Naive B cell (primary cell): ENCODE measurements around the gene SMAD7. TPM values are rescaled to one million over a fixed set of nuclear protein-coding genes. Genes with fewer than 3 reads are reported as not detected.
A peak's percentile ranks its signal among the peaks of the same experiment; 100 is the strongest.

Experiments
- ATAC-seq, 2 donors: fragments of 150-1000 bp; cut with Tn5 transposase; 2 replicates each; pipeline ENCODE4 v1.10.0; 2021; ENCODE audit warnings: low read depth in 2 of 2, mild to moderate bottlenecking in 2 of 2, moderate library complexity in 2 of 2
- DNase-seq: peaks from one replicate; pipeline ENCODE4 v3.0.0; 2022
- H3K27ac Mint-ChIP-seq, 6 donors: one replicate each; pipeline ENCODE4 v1.8.0; 2020 to 2022; ENCODE audit warnings: mild to moderate bottlenecking in 6 of 6, mixed read lengths in 6 of 6, moderate library complexity in 5 of 6, inconsistent platforms in 2 of 6
- H3K27me3 Mint-ChIP-seq, 3 donors: one replicate each; pipeline ENCODE4 v1.8.0; 2021 to 2022; ENCODE audit warnings: mixed read lengths in 3 of 3, mild to moderate bottlenecking in 1 of 3
- H3K36me3 Mint-ChIP-seq, 2 donors: one replicate each; pipeline ENCODE4 v1.8.0; 2020 to 2022; ENCODE audit warnings: mixed read lengths in 2 of 2, inconsistent platforms in 1 of 2, mild to moderate bottlenecking in 1 of 2
- H3K4me1 Mint-ChIP-seq, 3 donors: one replicate each; pipeline ENCODE4 v1.8.0; 2020 to 2022; ENCODE audit warnings: mixed read lengths in 3 of 3, inconsistent platforms in 1 of 3, mild to moderate bottlenecking in 1 of 3, moderate library complexity in 1 of 3
- H3K4me3 Mint-ChIP-seq, 8 donors: one replicate each; pipeline ENCODE4 v1.8.0; 2020 to 2022; ENCODE audit warnings: mild to moderate bottlenecking in 8 of 8, mixed read lengths in 8 of 8, moderate library complexity in 8 of 8, inconsistent platforms in 2 of 8
- H3K9me3 Mint-ChIP-seq, 7 donors: one replicate each; pipeline ENCODE4 v1.8.0; 2020 to 2022; ENCODE audit warnings: mixed read lengths in 7 of 7, mild to moderate bottlenecking in 5 of 7, inconsistent platforms in 2 of 7, moderate library complexity in 1 of 7
- polyA plus RNA-seq, 6 donors: library from polyadenylated mRNA; unstranded; fragments of 300-500 nt; fragmentation: Illumina TruSeq; gene quantifications; one replicate each; pipeline ENCODE4 v1.2.3, GENCODE V29; 2021; ENCODE audit warnings: low read depth in 6 of 6

The SMAD7 gene
- polyA plus RNA-seq, 6 donors from 2014 or later, result 0.47 to 3.7 (median 1.6) TPM

DNA sequence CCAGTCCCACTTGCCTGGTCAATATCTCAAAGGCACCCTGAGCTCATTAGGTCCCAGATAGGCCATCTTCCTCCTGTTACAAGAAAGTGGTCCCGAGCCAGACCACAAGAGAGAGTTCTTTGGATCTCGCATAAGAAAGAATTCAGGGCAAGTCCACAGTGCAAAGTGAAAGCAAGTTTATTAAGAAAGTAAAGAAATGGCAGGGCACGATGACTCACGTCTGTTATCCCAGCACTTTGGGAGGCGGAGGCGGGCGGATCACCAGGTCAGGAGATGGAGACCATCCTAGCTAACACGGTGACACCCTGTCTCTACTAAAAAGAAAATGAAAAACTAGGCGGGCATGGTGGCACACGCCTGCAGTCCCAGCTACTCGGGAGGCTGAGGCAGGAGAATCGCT lies 10.8 kb upstream of the SMAD7 start:
- Mint-ChIP-seq H3K4me1 (peaks cover 0 to 5% (median 4%) of the 10 kb centered on the region in 3 donors), H3K4me3 (no peak overlapping the region)
- ATAC-seq, result no peak

DNA sequence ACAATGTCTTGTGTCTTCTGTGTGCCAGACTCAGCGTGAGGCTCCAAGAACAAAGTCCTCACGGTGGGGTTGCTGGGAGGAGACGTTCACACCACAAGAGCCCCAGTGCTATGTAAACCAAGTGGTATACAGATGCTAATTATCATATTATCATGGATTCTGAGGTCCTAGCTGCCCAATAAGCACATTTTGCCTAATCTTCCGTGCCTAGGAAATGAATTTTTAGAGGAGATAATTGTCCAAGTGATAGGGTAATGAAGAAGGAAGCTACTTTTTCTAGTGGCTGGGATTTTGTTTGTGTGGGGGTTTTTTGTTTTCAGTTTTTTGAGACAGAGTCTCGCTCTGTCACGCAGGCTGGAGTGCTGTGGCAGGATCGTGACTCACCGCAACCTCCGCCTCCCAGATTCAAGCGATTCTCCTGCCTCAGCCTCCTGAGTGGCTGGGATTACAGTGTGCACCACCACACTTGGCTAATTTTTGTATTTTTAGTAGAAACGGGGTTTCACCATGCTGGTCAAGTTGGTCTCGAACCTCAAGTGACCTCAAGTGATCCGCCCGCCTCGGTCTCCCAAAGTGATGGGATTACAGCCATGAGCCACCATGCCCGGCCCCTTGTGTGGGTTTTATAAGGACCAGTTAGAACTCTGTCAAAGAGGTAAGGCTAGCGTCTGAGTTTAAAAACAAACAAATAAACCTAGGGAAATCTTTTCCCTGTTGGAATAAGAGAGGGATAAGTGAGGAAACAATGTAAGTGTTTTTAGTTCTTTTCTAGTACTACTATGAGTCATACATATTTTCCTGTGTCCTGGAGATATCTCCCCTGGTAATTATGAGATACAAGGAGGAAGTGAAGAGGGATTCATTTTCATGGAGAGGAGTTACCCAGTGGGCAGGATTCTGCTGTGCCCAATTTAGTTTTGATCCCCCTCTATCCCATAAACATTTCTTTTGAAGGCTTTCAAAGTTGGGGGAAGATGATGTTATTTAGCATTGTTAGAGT lies 9.5 kb upstream of the SMAD7 start:
- H3K9me3 Mint-ChIP-seq, result no peaks in the 10 kb centered on the region
- no peak overlapping the region for H3K4me3 Mint-ChIP-seq
- no peak for ATAC-seq
- H3K27ac Mint-ChIP-seq, result no peak overlapping the region
- H3K4me1 Mint-ChIP-seq, result peaks cover 4 to 7% (median 5%) of the 10 kb centered on the region in 3 donors
- no peak for DNase-seq
- H3K36me3 Mint-ChIP-seq, result no peaks in the 10 kb centered on the region
- H3K27me3 Mint-ChIP-seq, result peaks cover 8 to 9% (median 8%) of the 10 kb centered on the region in 3 donors

More for the DNA sequence above, 10.8 kb upstream of the SMAD7 start:
- no peak for DNase-seq
- Mint-ChIP-seq H3K36me3 (no peaks in the 10 kb centered on the region), H3K27me3 (peaks cover 8 to 13% (median 9%) of the 10 kb centered on the region in 3 donors), H3K27ac (peak overlapping the region in 2 of 6 donors; percentile 62 to 91), H3K9me3 (no peaks in the 10 kb centered on the region)

DNA sequence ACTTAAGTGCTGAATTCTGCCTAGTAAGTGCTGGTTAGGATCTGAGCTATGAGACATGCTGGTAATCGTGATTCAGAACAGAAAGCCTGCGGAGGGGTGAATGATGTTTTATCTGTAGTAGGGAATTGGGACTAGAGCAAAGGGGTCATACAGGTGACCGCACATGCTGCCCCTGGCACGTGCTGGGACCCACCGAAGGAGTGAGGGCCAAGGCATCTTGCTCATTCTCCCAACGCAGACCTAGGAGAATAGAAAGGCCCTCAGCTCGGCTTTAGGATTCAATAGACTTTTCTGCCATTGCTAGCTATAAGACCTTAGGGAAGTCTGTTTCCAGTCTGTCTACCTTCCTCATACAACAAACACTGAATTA lies 8.8 kb upstream of the SMAD7 start:
- no peak for DNase-seq
- no peak for ATAC-seq
- Mint-ChIP-seq H3K36me3 (no peaks in the 10 kb centered on the region), H3K9me3 (no peaks in the 10 kb centered on the region), H3K4me3 (peak overlapping the region in 1 of 8 donors; percentile 36), H3K4me1 (peaks cover 4 to 7% (median 5%) of the 10 kb centered on the region in 3 donors), H3K27ac (peak overlapping the region in 1 of 6 donors; percentile 14), H3K27me3 (peaks cover 8 to 9% (median 8%) of the 10 kb centered on the region in 3 donors)

DNA sequence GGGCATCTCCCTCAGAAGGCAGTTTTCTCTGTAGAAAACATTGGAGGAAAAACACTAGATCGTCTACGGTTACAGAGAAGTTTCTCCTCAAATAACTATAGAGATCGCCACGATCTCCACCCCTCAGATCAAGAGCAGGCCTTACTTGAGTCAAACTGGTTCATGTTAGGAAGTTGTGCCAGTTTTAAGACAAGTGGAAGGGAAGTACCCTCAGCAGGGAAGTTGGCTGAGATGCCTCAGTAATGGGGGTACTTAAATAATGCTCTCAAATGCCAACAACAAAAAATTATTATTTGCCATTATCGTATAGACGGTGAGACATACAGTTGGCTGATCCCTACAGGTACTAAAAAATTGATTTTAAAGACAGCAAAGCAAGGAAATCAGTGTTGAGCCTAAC lies 8.2 kb upstream of the SMAD7 start:
- no peak for DNase-seq
- no peaks in the 10 kb centered on the region for H3K9me3 Mint-ChIP-seq
- H3K36me3 Mint-ChIP-seq, result no peaks in the 10 kb centered on the region
- H3K27me3 Mint-ChIP-seq, result peaks cover 8 to 9% (median 8%) of the 10 kb centered on the region in 3 donors
- H3K4me3 Mint-ChIP-seq, result no peak overlapping the region
- H3K4me1 Mint-ChIP-seq, result peaks cover 4 to 7% (median 5%) of the 10 kb centered on the region in 3 donors
- ATAC-seq, result no peak
- no peak overlapping the region for H3K27ac Mint-ChIP-seq

DNA sequence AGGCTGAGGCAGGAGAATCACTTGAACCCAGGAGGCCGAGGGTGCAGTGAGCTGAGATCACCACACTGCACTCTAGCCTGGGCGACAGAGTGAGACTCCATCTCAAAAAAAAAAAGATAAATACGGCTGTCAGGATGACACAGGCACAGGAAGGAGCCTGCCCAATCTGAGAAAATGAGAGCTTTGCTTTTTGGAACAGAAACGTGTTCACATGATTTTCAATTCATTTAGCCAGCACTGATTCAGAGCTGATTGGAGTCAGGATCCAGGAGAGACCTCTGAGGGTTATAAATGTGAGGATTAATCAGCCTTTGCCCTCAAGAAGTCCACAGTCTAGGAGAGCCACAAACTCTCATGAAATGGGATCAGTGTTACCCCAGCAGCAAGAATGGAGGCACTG lies 6.9 kb upstream of the SMAD7 start:
- no peak for DNase-seq
- Mint-ChIP-seq H3K36me3 (no peaks in the 10 kb centered on the region), H3K4me1 (peaks cover 7 to 8% (median 7%) of the 10 kb centered on the region in 3 donors), H3K27me3 (peaks cover 5 to 9% (median 6%) of the 10 kb centered on the region in 3 donors), H3K27ac (no peak overlapping the region), H3K9me3 (no peaks in the 10 kb centered on the region), H3K4me3 (no peak overlapping the region)
- no peak for ATAC-seq

DNA sequence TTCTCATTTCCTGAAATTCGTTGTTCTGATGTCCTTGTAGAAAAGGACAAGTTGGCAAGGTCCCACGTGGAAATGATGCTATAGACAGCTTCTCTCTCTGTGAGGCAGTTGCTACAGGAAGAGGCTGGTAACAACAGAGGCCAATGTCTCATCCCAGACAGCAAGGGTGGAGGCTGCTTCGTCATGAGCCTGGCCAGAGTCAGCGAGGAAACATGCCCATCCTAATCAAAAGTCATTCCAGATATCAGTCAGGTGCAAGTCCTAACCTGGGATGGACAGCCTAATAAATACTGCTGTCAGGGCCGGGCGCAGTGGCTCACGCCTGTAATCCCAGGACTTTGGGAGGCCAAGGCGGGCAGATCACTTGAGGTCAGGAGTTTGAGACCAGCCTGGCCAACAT lies 6.4 kb upstream of the SMAD7 start:
- Mint-ChIP-seq H3K36me3 (no peaks in the 10 kb centered on the region), H3K27me3 (peaks cover under 1 to 6% (median 2%) of the 10 kb centered on the region in 3 donors), H3K4me3 (no peak overlapping the region), H3K4me1 (peaks cover 3 to 13% (median 5%) of the 10 kb centered on the region in 3 donors), H3K9me3 (no peaks in the 10 kb centered on the region), H3K27ac (no peak overlapping the region)
- DNase-seq (no peak), ATAC-seq (no peak)

DNA sequence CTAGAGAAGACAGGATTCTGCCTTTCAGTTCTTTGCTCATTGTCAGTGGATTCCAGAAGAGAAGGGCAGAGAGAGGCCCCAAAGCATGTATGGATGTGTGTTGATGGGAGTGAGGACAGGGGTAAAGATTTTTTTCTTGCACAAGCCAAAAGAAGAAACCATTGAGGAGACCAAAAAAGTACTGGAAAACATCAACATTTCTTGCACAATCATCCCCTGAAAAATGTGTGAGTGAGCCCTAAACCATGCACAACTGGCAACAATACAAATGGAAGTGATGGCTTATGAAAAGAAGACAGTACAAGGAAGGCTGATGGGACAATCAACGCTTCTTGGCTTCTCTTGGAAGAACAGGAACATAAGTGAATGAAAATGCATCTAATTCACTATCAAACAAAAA lies 5.6 kb upstream of the SMAD7 start:
- ATAC-seq, result no peak
- no peaks in the 10 kb centered on the region for H3K9me3 Mint-ChIP-seq
- peak overlapping the region in 1 of 8 donors; percentile 65 for H3K4me3 Mint-ChIP-seq
- H3K36me3 Mint-ChIP-seq, result no peaks in the 10 kb centered on the region
- peak overlapping the region in 3 of 6 donors; percentile 27 to 70 (median 39) for H3K27ac Mint-ChIP-seq
- H3K27me3 Mint-ChIP-seq, result peaks cover 0 to 6% (median 0%) of the 10 kb centered on the region in 3 donors
- DNase-seq, result no peak
- peaks cover 3 to 15% (median 5%) of the 10 kb centered on the region in 3 donors for H3K4me1 Mint-ChIP-seq

DNA sequence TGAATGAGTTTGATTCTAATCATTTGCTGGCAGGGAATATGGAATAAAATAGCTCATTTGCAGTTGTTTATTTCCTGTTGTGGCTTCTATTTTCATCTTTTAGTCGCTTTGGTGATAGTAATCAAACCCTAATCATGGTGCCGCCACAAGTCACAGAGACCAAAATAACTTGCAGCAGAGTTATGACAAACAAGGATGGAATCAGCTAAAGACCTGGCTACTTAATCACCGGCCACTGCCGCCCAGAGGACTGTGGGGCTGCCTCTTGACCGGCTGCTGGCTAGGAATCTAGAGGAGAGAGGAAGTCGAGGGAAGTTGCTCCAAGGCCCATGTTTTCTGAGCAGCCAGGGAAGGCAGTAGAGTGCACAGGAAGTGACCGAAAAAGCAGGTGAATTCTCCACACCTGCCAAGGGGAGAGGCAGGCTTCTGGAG lies 5.1 kb upstream of the SMAD7 start:
- H3K9me3 Mint-ChIP-seq, result no peaks in the 10 kb centered on the region
- peaks cover 0 to 5% (median 0%) of the 10 kb centered on the region in 3 donors for H3K27me3 Mint-ChIP-seq
- ATAC-seq (no peak), DNase-seq (no peak)
- peak overlapping the region in 1 of 8 donors; percentile 65 for H3K4me3 Mint-ChIP-seq
- H3K27ac Mint-ChIP-seq, result peak overlapping the region in 4 of 6 donors; percentile 2 to 70 (median 24)
- no peaks in the 10 kb centered on the region for H3K36me3 Mint-ChIP-seq
- peaks cover 3 to 15% (median 8%) of the 10 kb centered on the region in 3 donors for H3K4me1 Mint-ChIP-seq

DNA sequence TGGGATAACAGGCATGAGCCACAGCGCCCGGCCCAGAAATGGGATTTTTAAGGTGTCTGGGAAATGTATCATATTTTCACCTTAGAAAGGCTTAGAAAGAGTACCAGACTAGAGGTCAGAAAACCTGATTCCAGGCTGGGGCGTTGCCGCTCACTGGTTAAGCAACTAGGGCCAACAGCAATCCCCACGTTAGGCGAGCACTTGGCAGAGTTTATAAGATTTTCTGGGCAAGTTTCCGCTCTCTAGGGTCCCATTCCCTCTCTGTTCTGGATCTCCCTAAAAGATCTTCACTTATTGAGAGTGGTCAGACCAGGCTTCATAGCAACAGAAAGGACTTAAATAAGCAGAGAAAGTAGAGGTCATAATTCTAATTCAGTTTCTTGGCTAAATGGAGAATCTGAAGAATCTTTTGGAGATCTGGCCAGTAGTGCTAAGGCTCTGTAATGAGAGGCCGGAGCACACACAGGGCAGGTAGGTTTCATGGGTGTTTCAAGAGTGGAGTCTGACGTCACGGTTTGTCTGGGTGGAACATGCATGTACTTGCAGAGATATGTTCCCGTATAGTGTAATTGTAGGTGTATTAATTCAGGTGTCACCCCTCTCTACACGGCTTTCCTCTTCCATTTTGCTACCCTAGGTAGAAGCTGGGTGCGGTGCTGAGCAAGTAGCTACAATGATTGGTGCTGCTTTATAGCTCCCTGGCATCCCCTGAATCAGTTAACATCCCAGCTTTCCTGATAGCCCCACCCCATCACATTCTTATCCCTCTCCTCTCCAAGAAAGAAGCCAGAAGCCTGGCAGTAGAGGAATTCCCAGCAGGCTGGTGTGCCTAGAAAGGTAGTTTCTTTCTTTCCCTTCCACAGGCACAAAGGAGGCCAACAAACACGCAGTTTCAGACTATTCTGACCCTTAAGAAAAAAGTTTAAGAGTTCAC lies 4.4 kb upstream of the SMAD7 start:
- Mint-ChIP-seq H3K27me3 (no peaks in the 10 kb centered on the region), H3K4me1 (peaks cover 5 to 15% (median 8%) of the 10 kb centered on the region in 3 donors), H3K27ac (peak overlapping the region in 4 of 6 donors; percentile 5 to 55 (median 40)), H3K4me3 (peak overlapping the region in 2 of 8 donors; percentile 19 to 65), H3K36me3 (no peaks in the 10 kb centered on the region), H3K9me3 (no peaks in the 10 kb centered on the region)
- DNase-seq (no peak), ATAC-seq (no peak)

DNA sequence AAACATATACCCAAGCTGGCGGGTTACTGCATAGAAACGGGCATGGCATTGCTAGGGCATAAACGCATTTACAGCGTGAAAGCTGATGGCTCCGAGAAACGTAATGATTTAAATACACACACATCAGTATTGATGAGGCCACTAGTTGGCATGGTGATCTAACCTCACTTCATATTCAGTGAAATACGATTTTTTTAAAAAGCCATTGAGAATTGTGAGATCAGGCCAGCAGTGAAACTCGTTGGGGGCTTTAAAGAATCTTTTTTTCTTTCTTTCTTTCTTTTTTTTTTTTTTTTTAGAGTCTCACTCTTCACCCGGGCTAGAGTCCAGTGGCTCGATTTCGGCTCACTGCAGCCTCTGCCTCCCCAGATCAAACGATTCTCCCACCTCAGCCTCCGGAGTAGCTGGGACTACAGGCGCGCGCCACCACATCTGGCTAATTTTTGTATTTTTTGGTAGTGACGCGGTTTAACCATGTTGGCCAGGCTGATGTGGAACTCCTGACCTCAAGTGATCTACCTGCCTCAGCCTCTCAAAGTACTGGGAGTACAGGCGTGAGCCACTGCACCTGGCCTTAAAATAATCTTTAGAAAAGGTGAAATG lies 2.4 kb upstream of the SMAD7 start:
- no peak for DNase-seq
- Mint-ChIP-seq H3K4me1 (peaks cover 16 to 31% (median 17%) of the 10 kb centered on the region in 3 donors), H3K36me3 (no peaks in the 10 kb centered on the region), H3K27ac (peak overlapping the region; percentile 63 to 100 (median 99)), H3K4me3 (peak overlapping the region; percentile 95 to 98 (median 95)), H3K9me3 (no peaks in the 10 kb centered on the region), H3K27me3 (no peaks in the 10 kb centered on the region)
- peak in 1 of 2 donors; percentile 2 for ATAC-seq

DNA sequence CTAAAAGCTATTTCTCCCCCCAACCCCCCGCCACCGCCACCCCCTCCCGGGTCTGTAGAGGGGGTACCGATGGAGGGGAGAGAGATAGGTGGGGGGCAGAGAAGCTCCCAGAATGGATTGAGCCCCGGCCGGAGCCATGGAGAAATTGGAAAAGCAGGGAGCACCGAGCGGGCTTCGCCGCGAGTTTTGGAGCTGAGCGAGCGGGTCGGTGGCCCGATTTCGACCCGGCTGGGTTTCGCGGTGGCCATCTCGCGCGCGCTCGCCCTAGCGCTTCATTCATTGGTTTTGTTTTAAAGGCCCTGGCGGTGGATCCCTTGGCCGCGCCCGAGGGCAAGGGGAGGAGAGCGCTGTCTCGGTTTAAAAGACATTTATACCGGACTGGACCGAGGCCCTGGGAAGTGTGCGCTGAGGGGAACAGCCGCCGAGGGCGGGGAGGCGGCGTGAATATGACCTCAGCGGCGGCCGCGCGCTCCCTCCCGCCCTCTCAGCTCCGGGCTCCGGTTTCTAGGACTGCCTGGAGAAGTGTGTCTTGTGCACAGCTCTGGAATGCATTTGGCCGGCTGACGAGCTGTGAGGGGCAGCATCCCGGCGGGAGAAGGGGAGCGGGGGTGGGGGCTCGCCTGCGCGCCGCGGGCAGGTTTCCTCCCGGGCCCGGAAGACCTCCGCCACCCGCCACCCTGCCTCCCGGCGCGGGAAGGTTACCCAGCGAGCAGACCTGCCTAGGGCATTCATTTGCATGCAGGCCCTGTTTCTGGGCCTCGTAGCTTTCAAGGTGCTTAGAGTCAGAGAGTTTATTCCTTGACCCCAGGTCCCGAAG lies 1.7 kb upstream of the SMAD7 start:
- H3K27ac Mint-ChIP-seq, result peak overlapping the region; percentile 97 to 100 (median 100)
- H3K4me3 Mint-ChIP-seq, result peak overlapping the region; percentile 95 to 98 (median 95)
- H3K4me1 Mint-ChIP-seq, result peaks cover 23 to 38% (median 24%) of the 10 kb centered on the region in 3 donors
- no peaks in the 10 kb centered on the region for H3K9me3 Mint-ChIP-seq
- no peaks in the 10 kb centered on the region for H3K36me3 Mint-ChIP-seq
- DNase-seq (peak; percentile 69), ATAC-seq (peak; percentile 38 to 43)
- no peaks in the 10 kb centered on the region for H3K27me3 Mint-ChIP-seq
